HG02610 (cell line): ENCODE measurements around the gene C14orf180.
"Not testable (repeated sequence)": the region's sequence is repeated elsewhere in the genome, so short reads cannot be mapped to it uniquely, and the experiment has no call there.

Experiments used
- ATAC-seq: cut with Tn5 transposase; IDR thresholded peaks from one replicate; pipeline ENCODE4 v1.9.1; 2021; ENCODE audit warnings: mild to moderate bottlenecking, moderate library complexity; ENCODE audit not compliant: unreplicated experiment

Gene C14orf180

DNA sequence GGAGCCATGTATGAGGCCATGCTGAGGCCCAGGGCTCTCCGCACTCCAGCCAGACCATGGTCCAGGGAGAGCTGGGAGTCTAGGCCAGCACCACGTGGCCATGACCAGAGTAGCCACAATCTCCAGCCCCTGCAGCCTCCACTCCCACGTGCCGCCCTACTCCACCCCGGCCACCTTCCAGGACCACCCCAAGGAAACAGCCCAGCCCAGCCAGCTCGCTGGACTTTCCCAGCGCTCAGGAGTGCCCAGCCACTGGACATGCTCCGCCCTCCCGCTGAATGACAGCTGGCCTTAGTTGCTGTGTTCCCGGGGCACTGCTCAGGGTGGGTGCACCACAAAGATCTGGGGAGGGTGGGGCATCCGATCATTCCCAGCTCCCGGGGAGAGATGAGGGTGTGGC lies 2.1 kb upstream of the C14orf180 start:
- no peak for ATAC-seq

DNA sequence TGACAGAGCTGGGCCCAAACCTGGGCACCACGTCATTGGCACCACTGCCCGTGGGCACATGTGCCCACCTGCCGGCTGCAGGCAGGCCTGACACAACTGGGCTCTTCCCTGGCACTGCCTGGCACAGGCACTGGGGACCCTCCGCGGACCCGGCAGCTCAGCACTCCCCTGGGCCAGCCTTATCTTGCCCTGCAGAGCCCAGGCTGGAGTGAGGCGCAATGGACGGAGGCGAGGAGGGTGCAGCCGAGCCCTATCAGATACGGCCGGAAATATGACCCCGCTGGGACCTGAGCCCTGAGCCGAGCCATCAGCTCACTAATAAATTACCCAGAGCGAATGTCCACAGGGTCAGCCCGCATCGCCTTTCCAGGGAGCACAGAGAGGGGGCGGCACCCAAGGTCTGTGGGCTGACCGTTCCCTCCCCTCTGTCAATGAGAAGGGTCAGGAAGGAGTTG lies 1.7 kb upstream of the C14orf180 start:
- ATAC-seq: no peak

DNA sequence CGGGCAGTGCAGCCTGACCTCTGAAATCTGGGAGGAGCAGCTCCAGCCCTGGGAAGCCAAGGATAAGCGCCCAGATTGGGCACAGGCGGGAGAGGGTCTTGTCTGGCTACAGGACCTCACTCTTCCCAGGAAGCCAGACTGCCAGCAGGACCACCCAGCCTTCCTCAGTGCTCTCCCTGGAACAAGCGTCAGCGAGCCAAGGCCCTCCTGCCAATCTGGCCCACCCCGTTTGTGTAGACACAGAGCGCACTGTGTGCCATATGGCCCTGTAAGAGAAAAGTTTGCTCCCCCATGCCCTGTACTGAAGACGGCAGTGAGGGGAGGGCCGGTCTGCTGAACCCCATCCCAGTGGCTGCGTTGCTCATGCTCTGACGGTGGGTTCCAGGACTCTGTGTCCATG lies 1.2 kb upstream of the C14orf180 start:
- ATAC-seq: no peak

DNA sequence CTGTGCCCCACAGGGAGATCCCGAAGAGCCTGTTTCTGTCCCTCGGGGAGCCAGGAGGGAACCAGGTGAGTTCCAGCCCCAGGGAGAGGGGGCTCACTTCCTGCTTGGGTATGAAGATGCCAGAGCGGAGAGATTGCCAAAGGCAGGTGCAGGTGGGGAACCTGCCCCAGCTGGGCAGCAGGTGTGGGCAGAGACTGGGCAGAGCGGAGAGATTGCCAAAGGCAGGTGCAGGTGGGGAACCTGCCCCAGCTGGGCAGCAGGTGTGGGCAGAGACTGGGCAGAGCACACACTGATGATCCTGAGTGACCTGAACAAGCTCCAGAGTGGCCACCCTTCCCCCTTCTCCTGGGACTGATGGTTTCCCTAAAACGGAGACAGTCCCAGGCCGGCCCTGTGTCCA lies 375 bp downstream of the C14orf180 start:
- not testable (repeated sequence) for ATAC-seq

DNA sequence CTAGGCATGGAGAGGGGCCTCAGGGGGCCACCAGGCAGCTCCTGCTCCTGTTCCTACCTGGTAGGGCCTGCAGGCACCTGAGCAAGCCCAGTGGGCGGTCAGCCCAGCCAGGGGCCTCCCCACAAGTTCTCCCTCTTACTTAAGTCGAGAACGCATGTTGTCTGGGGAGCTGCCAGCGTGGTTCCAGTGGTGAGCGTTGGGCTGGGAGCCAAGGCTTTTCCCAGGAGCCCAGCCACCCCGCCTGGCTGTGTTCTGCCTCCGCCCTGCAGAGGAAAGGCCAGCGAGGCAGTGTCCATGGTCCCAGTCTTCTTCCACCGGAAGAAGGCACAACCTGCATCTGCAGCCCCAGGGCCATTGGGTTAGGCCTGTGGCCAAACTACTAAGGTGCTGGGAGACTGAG lies 1.4 kb downstream of the C14orf180 start:
- ATAC-seq: no peak

DNA sequence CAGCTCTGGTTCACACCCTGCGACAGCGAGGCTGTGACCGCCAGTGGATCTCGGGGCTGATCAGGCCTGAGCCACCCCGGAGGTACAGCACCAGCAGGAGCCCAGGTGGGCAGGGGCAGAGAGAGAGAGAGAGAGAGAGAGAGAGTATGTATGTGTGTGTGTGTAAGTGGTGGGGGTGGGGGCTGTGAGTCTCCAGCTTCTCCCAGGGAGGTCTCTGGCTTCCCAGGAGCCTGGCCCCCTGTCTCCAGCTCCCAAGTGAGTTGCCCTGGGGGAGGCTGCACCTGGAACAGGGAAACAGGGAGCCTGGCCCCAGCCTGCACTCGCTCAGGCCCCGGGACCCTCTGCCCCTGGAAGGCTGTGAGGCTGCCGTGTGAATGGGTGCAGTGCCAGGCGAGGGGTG lies 2.0 kb downstream of the C14orf180 start:
- ATAC-seq: no peak

DNA sequence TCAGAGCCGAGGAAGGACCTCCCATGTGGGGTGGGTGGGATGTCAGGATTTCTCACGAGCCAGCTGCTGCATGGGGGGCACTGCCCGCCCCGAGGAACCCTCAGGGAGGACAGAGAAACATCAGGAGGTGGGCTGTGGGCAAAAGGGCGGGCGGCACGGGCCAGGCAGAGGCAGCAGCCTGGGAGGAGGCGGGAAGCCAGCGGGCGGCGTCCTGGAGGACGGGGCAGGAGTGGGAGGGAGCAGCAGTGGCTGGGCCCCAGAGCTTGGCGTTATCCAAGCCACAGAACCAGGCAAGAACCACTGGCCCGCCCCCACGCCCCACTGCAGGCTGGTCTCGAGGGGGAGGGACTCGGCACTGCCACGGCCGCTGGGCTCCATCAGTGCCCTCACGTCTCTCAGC lies 2.4 kb downstream of the C14orf180 start:
- no peak for ATAC-seq

DNA sequence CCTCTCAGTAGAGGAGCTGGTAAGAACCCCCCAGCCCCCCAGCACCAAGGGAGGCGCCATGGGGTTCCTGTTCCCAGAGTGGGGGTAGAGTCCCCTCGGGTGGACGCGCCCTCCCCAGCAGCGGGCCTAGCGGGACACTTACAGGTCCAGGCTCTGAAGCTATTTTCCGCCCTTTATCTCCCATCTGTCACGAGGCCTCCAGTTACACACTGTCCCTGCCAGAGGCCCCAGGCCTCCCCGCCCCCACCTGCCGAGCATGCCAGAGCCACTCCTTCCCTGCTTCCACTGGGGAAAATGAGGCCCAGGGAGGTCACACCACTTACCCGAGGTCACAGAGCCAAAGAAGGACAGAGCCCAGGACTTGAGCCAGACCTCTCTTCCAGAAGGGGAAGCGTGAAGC lies 3.1 kb downstream of the C14orf180 start:
- ATAC-seq: no peak

DNA sequence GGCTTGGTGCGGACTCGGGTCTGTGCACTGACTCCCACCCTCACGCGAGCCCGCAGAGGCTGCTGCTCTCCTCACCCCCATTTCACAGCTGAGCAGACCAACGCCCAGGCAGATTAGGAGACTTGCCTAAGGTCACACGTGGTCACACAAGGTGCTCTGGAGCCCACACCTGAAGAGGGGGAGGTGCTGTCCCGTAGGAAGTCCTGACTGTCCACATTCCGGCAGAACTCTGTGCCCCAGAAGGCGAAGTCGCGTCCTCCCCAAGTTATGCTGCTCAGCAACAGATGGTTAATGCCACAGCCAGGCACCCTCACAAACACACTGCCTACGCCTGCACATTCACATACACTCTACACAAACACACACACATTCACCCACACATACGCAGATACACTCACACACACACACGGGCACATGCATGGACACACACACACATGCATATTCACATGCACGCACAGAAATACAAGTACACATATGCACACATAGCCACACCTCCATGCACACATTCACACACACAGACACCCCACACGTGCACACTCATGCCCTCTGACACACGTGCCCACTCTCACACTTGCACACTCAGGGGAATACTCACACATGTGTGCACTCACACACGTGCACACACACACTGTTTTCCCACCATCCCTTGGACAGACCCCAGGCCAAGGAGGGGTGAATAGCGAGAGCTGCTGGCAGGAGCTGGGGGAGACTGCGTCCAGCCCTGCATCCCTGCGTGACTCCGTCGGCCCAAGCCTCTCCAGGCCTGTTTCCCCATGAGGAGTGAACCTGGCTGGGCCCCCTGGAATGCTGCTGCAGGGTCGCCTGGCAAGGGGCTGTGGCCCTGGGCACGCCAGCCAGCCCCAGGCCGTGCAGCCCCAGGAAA lies 4.1 kb downstream of the C14orf180 start:
- no peak for ATAC-seq

DNA sequence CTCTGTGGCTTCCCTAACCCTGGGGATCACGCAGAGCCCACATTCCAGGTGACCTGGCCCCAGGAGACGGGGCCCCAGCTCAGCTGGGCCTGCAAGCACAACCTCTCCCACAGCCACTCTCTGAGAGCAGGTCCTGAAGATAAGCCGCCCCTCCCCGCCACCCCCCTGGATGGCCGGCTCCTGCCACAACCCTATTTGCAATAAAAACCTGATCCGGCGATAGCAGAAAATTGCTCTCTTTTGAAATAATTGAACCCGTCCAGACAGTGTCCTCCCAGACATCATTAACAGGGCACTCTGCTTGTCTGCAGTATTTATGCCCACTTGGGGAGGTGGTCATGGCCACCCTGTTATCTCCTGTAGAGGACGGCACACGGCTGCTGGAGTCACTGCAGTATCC lies 5.0 kb downstream of the C14orf180 start:
- ATAC-seq: no peak

DNA sequence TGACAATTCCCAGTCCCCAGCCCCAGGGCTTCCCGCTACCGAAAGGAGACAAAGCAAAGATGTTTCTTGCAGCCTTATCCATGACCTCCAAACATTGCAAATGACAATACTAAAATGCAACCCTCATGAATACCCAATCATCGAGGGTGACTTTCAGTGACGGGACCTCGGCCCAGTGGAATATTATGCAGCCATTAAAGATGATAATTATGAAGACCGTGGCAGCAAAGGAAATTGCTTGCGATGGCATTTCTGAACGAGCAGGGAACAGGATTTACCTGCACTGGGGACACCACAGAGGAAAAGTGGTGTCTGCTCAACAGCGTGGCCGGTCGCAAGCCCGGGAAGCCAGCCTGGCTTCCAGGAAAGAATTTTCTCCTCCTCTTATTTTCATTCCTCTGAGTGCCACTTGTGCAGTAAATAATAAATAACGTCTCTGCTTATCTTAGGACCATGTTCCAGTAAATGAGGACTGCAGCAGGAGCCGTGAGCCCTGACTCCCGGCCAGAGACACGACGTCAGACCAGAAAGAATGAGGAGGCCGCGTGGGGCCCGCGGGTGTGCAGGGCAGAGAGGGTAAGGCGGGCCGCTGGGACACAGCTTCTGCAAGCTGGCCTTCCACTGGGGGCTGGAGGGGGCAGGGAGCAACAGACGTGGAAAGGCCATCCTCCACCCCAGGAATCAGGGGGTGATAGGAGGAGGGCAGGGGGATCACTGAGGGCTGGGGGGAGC lies 6.6 kb downstream of the C14orf180 start:
- no peak for ATAC-seq

DNA sequence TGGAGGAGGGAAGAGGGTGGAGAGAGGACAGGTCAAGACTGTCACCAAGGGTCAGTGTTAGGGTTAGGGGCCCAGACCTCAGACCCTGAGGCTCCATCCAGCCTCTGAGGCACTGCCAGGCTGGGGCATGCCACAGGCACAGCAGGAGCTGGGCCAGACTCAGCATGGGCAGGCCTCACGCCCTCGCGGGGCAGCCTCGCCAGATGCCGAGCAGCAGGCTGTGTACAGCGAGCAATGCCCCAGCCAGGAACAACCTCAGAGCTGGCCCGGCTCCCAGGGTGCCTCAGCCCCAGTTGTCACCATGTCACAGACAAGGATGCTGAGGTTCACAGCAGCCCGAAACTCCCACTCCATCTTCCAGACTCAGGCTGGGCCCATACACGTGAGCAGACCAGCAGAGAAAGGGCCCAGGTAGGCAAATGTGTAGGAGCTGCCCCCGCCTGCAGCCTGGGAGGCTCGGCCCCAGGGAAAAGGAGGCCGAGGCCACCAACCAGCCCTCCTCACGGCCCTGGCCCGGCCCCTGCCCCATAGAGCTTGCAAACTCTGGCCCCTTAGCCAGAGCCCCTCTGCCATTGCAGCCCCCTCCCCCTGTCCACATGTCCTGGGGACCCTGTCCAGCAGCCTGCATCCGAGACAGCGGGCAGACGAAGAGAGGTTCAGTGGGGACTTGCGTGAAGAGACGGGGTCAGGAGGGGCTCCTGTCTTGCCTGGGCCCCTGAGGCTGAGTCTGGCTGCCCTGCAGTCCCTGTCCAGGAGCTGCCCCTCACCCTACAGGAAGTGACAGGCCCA lies 7.5 kb downstream of the C14orf180 start:
- ATAC-seq: no peak

DNA sequence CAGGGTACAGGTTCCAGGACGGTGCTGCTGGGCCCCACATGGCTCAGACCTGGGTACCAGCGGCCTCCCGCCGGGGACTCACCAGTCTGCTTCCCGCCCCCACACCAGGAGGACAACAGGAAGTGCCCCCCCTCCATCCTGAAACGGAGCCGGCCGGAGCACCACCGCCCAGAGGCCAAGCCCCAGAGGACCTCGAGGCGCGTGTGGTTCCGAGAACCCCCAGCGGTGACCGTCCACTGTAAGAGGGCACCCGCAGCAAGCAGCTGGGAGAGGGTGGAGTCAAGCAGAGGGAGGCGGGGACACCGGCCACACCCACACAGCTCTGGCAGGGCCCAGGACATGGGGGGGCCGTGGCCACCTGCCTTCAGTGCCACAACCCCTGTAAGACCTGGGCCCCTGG lies 8.1 kb downstream of the C14orf180 start:
- ATAC-seq: no peak

DNA sequence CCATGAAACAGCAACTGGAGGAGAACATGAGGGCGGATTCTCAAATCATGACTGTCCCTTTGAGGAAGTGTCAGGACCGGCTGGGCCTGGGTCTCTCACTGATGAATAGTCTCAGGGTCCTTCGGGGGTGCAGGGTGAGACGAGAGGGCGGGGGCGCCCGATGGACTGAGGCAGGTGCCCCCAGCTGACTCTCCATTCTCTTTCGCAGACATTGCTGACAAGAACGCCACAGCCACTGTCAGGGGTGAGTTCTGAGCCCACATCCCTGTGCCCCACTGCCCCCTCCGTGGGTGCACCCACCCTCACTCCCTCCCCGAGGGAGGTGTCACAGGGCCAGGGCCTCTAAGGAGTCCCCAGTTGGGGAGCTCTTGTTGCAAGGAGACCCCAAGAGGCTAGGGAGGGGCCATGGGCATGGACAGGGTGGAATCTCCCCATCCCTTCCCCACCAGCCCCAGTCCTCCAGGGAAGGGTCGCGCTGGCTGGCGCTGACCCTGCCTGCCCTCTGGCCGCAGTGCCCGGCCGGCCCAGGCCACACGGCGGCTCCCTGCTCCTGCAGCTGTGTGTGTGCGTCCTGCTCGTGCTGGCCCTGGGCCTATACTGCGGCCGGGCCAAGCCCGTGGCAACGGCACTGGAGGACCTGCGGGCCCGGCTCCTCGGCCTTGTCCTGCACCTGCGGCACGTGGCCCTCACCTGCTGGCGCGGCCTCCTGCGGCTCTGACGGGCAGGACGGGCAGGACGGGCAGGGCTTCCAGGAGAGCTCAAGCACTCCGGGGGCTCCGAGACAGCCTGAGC lies 8.7 kb downstream of the C14orf180 start:
- ATAC-seq: no peak

DNA sequence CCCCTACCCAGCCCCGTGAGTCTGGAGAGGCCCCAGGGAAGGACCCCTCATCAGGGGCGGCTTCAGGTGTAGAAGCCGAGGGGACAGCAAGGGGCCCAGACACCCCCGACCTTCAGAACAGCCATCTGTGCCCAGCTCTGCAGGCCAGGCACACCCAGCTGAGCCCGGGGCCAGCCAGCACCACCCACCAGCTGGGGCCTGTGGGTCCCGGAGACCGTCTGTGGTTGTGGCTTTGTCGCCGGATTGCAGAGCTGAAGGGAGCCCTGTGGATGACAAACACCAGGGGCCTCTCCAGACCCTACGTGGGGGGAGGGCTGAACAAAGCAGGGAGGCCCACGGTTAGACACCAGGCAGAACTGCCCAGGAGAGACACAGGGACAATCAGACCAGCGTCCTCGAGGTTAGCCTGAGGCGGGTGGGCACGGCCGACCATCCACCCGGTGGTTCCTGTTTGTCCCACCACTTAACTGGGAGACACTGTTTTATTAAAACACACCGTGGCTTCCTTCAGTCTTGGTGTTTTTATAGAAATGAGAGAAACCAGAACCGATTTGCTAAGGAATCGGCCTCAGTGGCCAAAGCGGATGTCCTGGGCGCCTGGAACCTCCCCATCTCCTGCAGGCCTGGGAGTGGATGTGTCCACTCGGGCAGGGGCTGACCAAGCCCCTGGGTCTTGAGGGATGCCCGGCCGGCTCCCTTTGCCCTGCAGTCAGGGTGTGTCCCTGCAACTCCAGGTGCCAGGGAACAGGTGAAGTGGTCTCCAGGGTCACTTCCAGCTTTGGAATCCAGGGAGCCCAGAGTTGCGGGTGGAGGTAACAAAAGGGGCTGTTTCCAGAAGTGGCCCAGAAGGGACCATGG lies 10.0 kb downstream of the C14orf180 start:
- no peak for ATAC-seq

DNA sequence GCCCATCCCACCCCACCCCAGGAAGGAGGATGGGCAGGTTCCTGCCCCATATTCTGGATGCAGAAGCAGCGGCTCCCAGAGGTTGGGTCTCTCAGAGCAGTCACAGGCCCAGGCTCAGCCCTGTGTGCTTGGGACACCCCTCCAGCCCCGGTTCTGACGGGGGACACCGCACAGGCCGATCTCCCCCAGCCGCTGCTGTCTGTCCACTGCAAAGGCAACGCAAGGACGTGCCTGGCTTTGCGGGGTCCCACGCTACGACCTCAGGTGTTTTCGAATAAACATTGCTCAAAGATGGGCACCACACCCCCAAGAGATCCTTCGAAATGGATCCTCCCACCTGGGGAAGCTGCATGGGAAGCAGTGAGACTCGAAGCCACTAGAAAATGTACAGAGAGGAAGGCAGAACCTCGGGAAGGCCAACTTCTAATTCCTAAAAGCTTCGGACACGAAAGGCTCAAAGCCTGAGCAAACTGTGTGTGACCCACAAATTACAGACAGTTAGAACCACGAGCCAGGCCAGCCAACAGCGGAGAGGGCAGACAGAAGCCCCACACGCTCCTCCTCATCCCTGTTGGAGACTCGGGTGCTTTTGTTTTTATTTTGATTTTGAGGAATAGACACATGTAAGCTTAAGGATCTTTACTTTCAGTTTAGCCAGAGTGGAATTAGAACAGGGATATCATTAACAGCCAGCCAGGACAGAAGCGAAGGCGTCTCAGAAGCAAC lies 10.8 kb downstream of the C14orf180 start:
- ATAC-seq: no peak

DNA sequence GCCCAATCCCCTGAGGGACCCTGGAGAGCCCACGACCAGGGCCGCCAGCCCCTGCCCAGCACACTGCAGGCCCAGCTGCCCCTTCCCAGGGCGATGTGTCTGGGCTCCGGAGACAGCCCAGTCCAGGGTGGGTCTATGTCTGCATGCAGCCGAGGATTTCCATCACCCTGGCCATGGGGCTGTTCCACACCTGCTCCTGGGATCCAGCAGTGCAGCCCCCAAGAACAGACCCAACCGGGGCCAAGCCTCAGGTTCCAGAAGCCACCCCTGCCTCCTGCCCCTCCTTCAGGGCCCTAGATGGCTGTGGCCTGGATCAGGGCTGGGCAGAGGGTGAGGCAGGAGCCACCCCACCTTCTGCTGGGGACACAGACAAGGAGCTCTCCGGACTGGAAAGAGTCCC lies 11.5 kb downstream of the C14orf180 start:
- no peak for ATAC-seq

DNA sequence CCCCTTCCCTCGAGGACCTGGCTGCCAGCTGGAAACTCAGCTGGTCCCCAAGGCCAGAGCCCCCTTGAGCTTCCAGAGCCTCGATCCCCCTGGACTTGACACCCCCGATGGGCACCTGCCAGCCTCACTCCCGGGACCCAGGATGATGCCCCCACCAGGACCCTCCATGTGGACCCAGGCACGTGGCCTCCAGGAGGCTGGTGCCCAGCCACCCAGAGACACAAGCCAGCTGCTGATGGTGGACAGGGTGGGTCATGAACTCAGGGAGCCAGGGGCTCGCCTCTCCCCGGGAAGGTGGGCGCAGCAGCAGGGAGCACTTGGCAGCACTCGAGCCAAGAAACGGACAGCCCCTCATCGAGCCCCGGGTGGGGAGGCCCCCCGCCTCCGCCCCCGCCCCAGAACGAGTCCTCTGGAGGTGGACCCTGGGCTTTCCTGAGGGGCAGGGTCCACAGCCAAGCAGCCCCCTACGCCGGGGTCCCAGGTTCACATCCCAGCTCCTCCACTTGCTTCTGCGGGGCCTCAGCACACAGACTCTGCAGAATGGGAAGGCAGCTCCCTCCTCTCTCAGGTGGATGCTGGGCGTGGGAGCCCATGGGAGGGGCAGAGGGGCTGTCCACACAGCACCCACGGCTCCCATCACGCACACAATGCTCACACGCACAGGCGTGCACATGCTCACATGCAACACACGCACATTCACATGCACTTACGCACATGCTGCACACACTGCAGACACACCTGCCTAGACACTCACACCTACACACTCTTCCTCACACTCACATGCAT lies 12.1 kb downstream of the C14orf180 start:
- ATAC-seq: no peak
